ENCODE data around the gene CCDC107.
A peak's percentile ranks its signal among the peaks of the same experiment; 100 is the strongest.
"Not testable (repeated sequence)": the region's sequence is repeated elsewhere in the genome, so short reads cannot be mapped to it uniquely, and the experiment has no call there.

Gene CCDC107

DNA sequence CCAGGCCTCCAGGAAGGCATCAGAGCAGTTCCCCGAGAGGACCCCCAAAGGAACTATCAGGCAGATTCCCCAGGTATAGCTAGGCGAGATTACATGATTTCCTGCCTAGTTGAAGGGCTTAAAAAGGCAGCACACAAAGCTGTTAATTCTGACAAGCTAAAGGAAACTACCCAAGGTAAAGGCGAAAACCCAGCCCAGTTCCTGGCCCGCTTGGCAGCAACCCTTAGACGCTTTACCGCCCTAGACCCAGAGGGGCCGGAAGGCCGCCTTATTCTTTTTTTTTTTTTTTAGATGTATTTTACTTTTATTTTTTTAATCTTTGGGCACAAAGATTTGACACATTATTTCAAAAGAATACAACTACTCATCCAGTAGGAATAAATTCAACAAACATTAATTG is 19.3 kb upstream of the CCDC107 start:
- DNase-seq = not testable (repeated sequence)

DNA sequence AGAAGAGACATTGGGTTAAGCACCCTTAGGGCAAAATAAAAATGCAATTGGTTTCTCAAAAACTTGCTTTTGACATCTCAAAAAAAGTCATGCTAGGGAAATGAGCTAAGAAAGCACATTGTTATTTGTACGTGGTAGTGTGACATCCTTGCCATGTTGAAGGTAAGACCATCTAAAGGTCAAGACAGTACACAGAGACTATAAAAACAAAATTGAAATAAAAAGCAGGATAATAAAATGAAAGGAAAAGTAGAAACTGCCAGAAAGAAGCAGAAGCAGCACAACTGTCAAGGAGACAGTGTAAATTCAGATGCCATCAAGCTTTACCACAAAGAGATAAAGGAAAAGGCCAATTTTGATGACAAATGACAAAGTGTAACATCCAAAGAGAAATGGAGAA is 18.9 kb upstream of the CCDC107 start:
- not testable (repeated sequence) for DNase-seq

DNA sequence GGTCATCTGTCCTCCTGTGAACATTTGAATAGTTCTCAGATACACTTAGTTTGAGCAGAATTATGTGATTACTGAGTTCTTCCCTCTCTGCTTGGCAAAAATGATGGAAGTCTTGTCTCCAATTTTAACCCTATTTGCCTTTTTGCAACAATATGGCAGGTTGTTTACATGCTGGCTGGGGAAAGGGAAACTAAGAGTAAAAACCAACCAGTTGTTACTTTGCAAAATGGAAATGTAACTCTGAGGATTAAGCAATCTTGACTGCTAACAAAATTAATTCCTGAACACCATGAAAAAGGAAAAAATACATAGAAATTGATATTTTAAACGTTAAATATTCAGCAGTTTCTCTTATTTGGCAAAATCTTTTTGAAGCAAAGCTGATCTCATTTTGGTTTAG is 18.5 kb upstream of the CCDC107 start:
- DNase-seq = no peak

DNA sequence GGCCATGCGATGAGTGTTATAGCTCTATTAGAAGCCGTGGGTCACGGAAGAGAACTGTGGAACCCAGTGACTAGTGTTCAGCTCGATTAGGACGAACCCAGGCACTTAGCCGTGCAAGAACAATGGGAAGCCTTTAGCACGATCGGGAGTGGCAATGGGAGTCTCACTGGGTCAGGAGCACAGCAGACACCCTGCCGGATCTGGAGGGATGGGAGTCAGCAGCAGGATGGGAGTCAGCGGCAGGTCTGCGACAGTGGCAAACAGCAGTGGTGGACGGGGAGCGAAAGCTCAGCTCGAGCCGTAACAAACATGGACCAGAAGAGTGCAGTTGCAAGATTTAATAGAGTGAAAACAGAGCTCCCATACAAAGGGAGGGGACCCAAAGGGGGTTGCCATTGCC is 17.7 kb upstream of the CCDC107 start:
- DNase-seq = not testable (repeated sequence)

DNA sequence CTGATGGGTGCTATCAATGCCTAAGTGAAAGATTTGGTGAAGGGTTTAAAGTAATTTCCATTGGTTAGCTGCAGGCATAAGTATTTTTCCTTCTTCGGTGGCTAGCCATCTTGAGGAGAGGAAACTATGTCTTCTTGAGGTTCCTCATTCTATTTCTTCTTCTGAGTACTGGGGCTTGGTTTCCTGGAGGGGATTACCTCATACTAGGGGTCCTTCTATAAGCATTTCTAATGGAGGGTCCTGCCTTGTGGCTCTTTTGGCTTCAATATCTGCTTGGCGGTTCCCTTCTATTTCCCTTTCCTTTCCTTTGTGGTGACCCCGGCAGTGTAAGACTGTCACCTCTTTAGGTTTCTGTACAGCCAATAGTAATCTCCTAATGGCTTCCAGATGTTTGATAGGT is 16.6 kb upstream of the CCDC107 start:
- DNase-seq = not testable (repeated sequence)

DNA sequence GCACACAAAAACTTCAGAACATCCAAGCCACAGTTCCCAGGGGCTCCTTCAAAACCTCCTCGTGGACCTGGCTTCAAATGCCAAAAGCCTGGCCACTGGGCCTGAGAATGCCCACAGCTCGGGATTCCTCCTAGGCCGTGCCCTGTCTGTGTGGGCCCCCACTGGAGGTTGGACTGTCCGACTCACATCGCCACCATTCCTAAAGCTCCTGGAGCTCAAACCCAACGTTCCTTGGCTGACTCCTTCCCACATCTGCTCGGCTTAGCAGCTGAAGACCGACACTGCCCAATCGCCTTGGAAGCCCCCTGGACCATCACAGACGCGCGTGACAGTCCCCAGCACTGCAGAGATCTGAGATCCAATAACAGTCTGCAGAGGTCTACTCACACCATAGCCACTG is 15.0 kb upstream of the CCDC107 start:
- no peak for DNase-seq

DNA sequence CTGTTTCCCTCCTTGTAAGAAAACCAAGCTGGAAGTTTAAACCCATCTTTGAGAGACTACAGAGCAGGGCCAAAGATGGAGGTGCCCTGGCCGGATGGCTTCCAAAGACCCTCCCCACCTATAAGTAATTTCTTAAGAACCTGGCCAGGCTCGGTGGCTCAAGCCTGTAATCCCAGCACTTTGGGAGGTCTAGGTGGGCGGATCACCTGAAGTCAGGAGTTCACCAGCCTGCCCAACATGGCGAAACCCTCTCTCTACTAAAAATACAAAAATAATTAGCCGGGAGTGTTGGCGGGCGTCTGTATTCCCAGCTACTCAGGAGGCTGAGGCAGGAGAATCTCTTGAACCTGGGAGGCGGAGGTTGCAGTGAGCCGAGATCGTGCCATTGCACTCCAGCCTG is 12.4 kb upstream of the CCDC107 start:
- not testable (repeated sequence) for DNase-seq

DNA sequence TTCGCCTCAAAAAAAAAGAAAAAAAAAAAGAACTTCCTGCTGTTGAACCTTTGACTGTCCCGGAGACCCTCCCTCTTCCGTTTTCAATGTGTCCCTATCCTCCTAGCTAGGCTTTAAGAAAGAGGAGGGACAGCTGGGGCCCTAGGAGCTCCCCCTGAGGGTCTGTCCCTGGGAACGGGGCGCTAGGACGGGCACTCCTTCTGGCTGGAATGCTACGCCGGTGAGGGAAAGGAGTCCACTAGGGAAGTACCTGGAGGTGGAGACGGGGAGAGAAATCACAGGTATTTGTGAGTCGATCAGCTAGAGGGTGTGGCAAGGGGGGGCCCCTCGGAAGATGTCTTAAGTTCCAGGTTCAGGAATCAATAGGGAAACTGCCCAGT is 11.9 kb upstream of the CCDC107 start:
- no peak for DNase-seq

DNA sequence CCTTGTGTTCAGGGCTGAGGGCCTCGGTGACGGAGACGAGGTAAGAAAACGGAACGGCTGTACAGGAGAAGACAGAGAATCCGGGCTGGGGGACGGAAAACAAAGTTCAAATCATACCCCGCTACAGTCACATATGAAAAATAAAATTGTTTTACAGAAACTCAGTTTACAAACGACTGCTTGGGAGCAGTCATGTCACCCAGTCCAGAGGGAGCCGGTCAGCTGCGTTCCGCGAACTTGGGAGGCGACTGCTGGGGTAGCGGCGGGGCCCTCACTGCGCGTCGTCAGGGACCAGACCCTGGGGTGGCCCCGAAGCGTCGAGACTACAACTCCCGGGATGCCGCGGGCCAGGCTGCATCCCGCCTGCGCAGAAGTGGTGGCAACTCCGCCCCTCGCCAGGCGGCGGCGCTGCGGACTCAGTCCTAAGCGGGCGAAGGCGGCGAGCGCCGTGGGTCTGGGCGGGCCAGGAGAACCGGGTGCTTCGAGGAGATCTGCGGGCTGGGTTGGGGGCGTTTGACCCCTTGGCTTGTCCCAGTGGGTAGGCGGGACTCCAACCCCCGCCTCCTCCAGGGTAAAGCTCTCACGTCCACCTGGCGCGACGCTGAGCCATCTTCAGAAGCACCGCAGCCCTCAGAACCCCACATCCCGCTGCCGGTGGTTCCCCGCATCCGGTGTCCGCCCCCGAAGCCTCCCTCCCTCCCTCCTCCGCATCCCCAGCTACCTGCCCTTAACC is 11.4 kb upstream of the CCDC107 start:
- peak; percentile 86 for DNase-seq

DNA sequence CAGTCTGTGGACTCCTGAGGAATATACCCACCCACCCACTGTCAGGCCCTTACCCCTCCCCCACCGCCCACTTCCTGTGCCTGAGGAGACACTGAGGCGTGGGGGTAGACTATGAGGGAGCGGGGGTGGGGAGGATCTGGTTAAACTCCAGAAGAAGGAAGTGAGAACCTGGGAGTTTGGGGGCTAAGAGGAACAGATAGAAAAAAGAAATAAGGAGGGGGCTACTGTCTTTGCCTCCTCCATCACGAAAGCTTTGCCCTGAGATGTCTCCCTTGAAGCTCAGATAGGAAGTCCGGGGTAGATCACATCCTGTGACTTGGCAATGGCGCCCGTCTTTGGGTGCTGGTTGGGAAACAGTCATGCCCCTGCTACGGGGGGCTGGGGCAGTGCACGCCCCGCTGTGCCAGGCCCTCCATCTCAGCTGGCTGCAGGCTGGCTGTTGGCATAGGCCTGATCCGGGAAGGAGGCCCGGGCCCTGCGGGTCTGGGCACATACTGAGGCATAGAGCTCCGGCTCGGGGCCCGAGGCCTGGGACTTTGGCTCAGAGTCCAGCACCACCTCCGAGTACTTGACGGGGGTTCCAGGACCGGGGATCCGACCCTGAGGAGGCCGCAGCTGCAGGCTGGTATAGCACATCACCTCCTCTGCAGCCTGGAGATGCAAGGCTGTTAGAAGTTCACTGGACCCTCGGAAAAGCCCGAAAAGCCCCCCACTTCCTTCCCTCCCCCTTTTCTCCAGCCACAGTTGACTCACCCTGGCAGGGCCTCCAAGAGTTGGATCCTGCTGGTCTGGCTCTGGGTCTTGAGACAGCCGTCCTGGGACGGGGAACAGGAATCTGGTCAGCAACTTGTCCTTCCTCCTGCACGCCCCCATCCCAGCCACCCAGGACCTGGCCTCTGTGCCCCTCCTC is 8.4 kb upstream of the CCDC107 start:
- DNase-seq = peak; percentile 36

DNA sequence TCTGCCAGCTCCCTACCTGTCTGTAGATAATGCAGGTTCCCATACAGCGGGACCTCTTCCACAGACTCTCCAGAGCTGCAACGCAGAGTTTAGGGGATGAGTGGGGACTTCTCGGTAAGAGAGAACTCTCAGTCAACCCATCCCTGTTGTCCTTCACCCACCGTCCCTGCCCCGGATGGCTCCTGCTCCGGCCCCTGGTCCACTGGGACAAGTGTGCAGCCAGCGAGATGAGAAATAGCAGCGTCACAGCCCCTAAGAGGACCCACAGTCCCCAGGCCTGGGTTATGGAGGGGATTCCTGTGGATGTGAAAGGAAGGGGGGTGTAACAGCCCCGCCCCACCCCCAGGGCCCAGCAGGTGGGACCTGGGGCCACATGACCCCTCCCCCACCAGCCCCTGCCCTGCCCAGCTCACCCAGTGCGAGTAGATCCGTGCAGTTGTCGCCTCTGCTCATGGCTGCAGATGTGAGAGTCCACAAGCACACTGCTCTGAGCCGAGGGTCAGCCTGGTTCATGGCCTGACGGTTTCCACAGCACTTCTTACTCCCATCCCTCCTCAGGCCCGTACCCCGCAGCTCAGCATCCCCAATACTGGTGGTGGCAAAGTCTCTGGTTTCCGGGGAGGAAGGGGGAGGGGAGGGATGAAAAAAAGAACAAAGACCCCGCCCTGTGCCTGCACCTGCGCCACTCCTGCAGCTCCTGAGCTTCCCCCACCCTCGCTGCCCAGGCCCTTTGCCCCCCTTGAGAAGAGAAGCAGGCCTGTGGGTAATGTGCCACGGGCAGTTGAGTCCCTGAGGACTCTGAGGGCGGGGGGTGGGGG is 7.5 kb upstream of the CCDC107 start, which contains the start of gene SIT1:
Gene SIT1, minus strand, starts transcription at position 591 of the 818 bp plus-strand sequence. Its CDS starts 78 bp downstream, at position 513.
- DNase-seq = no peak

DNA sequence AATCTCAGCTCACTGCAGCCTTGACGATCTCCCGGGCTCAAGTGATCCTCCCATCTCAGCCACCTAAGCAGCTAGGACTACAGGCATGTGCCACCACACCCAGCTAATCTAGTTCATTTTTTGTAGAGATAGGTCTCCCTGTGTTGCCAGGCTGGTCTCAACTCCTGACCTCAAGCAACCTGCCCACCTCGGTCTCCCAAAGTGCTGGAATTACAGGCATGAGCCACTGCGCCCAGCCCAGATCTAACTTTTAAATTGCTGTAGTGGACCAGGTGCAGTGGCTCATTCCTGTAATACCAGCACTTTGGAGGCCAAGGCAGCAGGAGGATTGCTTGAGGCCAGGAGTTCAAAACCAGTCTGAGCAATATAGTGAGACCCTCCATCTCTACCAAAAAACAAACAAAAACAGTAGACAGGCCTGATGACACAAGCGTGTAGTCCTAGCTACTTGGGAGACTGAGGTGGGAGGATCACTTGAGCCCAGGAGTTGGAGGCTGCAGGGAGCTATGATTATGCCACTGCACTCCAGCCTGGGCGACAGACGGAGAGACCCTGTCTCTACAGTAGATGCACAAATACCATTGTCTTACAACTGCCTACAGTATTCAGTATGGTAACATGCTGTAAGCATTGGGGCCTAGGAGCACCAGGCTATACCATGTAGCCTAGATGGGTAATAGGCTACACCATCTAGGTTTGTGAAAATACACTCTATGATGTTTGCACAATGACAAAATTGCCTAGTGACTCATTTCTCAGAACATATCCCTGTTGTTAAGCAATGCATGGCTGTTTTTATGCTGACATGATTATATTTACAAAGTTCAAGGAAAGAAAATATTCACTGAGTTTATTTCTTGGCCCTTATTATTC is 5.9 kb upstream of the CCDC107 start:
- no peak for DNase-seq

DNA sequence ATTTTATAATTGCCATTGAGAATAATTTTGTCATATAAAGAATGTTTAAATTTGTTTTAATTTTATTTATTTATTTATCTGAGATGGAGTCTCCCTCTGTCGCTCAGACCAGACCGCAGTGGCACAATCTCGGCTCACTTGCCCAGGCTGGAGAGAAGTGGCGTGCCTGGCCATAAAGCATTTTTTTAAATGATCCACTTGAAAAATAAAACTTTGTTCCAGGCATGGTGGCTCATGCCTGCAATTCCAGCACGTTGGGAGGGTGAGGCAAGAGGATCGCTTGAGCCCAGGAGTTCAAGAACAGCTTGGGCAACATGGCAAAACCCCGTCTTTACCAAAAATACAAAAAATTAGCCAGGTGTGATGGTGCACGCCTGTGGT is 5.3 kb upstream of the CCDC107 start:
- DNase-seq = no peak

DNA sequence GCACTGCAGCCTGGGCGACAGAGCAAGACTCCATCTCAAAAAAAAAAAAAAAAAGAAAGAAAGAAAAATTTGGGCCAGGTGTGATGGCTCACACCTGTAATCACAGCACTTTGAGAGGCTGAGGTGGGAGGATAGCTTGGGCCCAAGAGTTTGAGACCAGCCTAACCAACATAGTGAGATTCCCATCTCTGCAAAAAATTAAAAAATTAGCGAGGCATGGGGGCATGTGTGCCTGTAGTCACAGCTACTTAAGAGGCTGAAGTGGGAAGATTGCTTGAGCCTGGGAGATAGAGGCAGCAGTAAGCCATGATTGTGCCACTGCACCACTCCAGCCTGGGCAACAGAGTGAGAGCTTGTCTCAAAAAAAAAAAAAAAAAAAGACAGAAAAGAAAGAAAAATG is 4.5 kb upstream of the CCDC107 start:
- no peak for DNase-seq

DNA sequence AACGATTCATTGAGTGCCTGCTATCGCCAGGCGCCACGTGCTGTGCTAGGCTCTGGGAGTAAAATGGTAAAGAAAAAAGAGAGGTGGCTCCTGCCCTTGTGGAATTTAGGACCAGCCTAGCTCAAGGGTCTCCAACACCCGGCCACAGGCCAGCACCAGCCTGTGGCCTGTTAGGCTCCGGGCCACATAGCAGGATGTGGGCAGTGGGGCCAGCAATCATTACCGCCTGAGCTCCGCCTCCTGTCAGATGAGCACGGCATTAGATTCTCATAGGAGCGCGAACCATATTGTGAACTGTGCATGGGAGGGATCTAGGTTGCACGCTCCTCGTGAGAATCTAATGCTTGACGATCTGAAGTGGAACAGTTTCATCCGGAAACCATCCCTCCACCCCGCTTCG is 1.7 kb upstream of the CCDC107 start:
- no peak for DNase-seq

DNA sequence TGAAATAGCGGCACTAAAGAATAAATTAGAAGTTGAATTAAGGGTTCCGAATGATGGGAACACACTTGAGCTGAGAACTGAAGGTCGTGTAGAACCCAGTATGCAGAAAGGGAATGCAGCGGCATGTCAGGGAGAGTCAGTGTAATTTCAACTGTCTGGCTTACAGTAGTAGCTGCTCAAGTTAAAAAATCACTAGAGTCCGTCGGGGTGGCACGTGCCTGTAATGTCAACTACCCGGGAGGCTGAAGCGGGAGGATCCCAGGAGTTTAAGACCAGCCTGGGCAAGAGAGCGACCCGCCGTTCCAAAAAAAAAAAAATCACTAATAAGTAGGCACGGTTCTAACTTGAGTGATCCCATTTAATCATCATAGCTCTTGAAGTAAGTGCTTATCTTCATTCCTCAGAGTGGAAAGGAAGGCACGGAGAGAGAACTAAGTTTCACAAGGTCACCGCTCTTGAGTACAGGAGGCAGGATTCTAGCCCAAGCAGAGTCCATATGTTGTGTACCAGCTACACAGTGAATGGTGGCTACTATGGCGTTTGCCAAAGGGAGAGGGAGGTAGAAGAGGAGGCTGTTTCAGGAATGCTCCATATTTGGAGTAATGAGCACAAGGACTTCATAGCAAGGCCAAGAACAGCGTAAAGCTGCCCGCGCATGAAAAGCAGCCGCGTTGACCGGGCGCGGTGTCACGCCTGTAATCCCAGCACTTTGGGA is 1.1 kb upstream of the CCDC107 start:
- no peak for DNase-seq

DNA sequence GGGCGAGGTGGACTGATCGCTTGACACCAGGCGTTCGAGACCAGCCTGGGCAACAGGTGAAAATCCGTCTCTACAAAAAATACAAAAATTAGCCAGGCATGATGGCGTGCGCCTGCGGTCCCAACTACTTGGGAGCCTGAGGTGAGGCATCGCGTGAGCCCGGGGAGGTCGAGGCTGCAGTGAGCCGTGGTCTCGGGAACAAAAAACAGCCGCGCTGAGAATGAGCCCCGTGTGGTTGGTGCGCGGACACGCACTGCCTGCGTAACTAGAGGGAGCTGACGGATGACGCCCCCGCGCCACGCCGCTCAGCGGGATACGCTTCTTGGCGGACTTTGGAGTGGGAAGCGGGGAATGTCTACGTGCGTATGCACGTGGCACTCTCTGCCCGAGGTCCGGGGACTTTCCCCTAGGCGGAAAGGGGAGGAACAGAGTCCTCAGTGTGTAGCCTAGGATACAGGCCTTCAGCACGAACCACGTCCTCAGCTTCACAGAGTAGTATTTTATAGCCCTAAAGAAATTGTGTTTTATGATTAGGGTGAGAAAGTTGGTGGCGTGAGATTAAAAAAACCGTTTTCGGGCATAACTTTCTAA is 451 bp upstream of the CCDC107 start, which contains the start of gene RMRP:
Gene RMRP, minus strand, starts transcription at position 474 of the 591 bp plus-strand sequence.
- DNase-seq = peak; percentile 94

DNA sequence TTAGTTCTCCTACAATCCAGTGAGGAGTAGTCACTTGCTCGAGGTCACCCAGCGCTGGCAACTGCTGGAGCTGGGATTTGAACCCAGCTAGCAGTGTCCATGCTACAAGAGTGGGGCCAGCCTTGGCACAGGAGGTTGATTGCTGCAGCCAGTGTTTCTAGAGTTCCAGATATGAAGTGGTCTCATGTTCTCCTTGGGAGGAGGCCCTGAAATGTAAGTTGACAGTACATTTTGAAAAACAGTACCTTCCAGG is 802 bp downstream of the CCDC107 start:
- DNase-seq = no peak

DNA sequence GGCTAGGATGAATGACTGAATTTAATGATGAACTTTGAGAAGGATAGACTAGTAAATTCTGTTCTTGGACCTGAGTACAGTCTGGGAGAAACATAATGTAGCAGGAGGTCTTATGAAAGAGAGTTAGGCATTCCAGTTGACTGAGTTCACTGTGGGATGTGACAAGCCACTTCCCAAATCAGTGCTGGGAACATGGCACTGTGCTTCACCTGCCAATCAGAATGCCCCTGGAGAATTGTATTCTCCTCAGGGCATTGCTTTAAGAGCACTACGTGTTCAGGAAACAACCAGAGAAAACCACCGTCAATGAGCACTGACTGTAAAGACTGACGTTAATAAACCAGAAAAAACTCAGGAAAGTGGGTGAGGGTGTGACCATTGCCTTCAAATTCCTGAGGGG is 1.2 kb downstream of the CCDC107 start:
- DNase-seq = no peak

DNA sequence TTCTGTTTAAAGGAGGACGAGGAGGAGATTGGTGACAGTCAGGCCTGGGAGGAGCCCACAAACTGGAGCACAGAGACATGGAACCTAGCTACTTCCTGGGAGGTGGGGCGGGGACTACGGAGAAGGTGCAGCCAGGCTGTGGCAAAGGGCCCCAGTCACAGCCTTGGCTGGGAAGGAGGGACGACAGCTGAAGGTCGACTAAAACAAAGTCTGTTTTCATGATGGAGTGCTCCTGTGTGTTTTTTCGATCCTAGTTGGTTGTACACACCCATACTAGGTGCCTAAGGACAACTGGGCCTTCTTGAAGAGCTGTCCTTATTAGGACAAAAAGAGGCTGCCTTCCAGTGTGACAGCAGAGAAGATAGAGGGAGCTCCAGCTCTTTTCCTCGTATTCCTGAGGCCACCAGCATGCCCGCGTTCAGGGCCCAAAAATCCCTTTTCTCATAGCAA is 2.9 kb downstream of the CCDC107 start:
- DNase-seq = no peak

DNA sequence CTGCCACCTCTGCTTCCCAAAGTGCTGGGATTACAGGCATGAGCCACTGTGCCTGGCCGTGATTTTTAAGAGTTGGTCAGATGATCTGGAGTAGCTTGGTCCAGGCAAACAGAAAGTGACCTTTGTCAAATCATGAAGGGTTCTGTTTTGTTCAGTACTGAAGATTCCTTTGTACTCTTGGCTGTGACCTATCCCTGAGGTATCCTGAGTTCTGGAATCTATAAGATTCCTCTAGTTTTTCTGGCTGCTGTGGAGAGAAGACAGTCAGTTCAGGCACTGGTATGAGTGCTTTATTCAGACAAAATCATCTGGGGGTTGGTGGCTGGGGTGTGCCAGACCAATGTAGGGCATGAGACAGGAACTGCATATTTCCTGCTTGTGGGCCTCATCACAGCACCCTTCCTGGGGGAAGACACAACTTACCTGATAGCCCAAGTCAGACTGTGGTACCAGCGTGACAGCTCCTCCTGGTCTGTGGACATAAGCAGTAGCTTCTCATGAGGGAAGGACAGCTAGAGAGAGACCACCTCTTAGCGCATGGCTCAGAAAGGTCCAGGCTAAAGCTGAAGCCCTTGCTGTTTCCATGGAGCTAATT is 3.8 kb downstream of the CCDC107 start:
- no peak for DNase-seq

Measured in stimulated activated naive CD4-positive, alpha-beta T cell treated with Interleukin-2 at 50 U/mL for 16 hours (primary cell).